ENCODE data around the gene KRT17. TPM values are rescaled to one million over a fixed set of nuclear protein-coding genes. Genes with fewer than 3 reads are reported as not detected.

Gene KRT17
- total RNA-seq, 1 donor from 2014 or later = not detected

GRCh38 chr17:41633556-41634199 is 9.3 kb upstream of the KRT17 start:
- peak; percentile 23 for DNase-seq (ENCODE audit: low spot score)
- Histone ChIP-seq H3K4me1 (no peaks in the 10 kb centered on the region), H3K36me3 (no peaks in the 10 kb centered on the region), H3K27ac (no peak overlapping the region), H4K20me1 (ENCODE audit: low read depth) (no peaks in the 10 kb centered on the region), H3K4me3 (no peak overlapping the region), H3K27me3 (no peaks in the 10 kb centered on the region), H3K4me2 (no peak overlapping the region), H3K9me3 (ENCODE audit: low read depth) (no peaks in the 10 kb centered on the region), H3K9ac (no peak overlapping the region), H2AFZ (replicated peaks) (no peak overlapping the region), H3K79me2 (ENCODE audit: low read depth) (no peaks in the 10 kb centered on the region), H3F3A (ENCODE audit: low read depth) (peaks cover 8% of the 10 kb centered on the region)
- no peak for TF ChIP-seq EZH2 (IDR thresholded peaks at IDR 0.05)
- TF ChIP-seq, protein P1, sequence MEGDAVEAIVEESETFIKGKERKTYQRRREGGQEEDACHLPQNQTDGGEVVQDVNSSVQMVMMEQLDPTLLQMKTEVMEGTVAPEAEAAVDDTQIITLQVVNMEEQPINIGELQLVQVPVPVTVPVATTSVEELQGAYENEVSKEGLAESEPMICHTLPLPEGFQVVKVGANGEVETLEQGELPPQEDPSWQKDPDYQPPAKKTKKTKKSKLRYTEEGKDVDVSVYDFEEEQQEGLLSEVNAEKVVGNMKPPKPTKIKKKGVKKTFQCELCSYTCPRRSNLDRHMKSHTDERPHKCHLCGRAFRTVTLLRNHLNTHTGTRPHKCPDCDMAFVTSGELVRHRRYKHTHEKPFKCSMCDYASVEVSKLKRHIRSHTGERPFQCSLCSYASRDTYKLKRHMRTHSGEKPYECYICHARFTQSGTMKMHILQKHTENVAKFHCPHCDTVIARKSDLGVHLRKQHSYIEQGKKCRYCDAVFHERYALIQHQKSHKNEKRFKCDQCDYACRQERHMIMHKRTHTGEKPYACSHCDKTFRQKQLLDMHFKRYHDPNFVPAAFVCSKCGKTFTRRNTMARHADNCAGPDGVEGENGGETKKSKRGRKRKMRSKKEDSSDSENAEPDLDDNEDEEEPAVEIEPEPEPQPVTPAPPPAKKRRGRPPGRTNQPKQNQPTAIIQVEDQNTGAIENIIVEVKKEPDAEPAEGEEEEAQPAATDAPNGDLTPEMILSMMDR (IDR thresholded peaks at IDR 0.05) = no peak
- no peak for TF ChIP-seq EZH2phosphoT487 (IDR thresholded peaks at IDR 0.05)
- Mint-ChIP-seq H3K27me3 (ENCODE audit: insufficient read depth, low read depth) (no peaks in the 10 kb centered on the region), H3K27ac (no peak overlapping the region), H3K9me3 (no peaks in the 10 kb centered on the region), H3K4me3 (no peak overlapping the region), H3K4me1 (peaks cover 9% of the 10 kb centered on the region), H3K36me3 (no peaks in the 10 kb centered on the region)

DNA sequence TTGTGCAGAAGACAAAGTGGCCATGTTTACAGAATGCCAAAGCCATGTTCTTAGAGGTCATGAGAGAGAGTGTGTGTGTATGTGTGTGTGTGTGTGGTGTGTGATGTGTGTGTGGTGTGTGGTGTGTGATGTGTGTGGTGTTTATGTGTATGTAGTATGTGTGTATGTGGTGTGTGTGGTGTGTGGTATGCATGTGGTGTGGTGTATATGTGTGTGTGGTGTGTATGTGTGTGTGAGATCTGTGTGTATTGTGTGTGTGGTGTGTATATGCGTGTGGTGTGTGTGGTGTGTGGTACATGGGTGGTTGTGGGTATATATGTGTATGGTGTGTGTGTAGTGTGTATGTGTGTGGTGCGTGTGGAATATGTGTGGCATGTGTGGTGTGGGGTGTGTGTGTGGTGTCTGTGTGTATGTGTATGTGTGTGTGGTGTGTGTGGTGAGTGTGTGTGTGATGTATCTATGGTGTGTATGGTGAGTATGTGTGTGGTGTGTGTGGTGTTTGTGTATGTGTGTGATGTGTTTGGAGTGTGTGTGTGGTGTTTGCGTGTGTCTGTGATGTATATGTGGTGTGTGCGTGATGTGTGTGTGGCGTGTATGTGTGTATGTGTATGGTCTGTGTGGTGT is 8.2 kb upstream of the KRT17 start:
- no peak overlapping the region for H3K27ac Mint-ChIP-seq
- H3K4me3 ChIP-seq = no peak overlapping the region
- H3K4me3 Mint-ChIP-seq = no peak overlapping the region
- DNase-seq (ENCODE audit: low spot score) = no peak
- no peak overlapping the region for H3K4me2 ChIP-seq
- H3K36me3 Mint-ChIP-seq = no peaks in the 10 kb centered on the region
- no peaks in the 10 kb centered on the region for H4K20me1 ChIP-seq (ENCODE audit: low read depth)
- no peaks in the 10 kb centered on the region for H3K79me2 ChIP-seq (ENCODE audit: low read depth)
- no peaks in the 10 kb centered on the region for H3K27me3 Mint-ChIP-seq (ENCODE audit: insufficient read depth, low read depth)
- TF ChIP-seq, protein P1 (IDR thresholded peaks at IDR 0.05) = no peak
- TF ChIP-seq EZH2phosphoT487 (IDR thresholded peaks at IDR 0.05) = no peak
- H3F3A ChIP-seq (ENCODE audit: low read depth) = peaks cover 8% of the 10 kb centered on the region
- no peak overlapping the region for H2AFZ ChIP-seq (replicated peaks)
- H3K36me3 ChIP-seq = no peaks in the 10 kb centered on the region
- H3K27me3 ChIP-seq = no peaks in the 10 kb centered on the region
- no peak overlapping the region for H3K27ac ChIP-seq
- H3K4me1 Mint-ChIP-seq = peaks cover 9% of the 10 kb centered on the region
- no peaks in the 10 kb centered on the region for H3K9me3 Mint-ChIP-seq
- H3K4me1 ChIP-seq = no peaks in the 10 kb centered on the region
- H3K9ac ChIP-seq = no peak overlapping the region
- no peaks in the 10 kb centered on the region for H3K9me3 ChIP-seq (ENCODE audit: low read depth)

DNA sequence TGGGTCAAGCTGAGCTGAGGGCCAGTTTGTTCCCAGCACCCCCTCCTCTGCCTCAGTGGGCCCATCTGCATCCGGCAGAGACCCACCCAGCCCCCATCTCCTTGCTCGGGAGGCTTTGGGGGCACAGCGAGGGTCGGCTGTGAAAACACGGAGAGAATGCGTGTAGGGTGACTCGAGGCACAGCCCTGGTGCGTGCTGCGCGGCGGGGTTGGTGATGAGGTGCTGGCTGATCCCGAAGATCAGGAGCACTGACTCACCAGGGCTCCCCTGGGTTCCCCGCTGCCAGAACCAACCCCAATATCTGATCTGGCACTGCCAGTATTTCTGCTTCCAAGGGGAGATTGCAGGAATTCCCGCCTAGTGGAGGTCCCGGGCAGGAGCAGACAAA is 7.5 kb upstream of the KRT17 start:
- Mint-ChIP-seq H3K36me3 (no peaks in the 10 kb centered on the region), H3K27ac (no peak overlapping the region), H3K27me3 (ENCODE audit: insufficient read depth, low read depth) (no peaks in the 10 kb centered on the region), H3K4me3 (no peak overlapping the region), H3K9me3 (no peaks in the 10 kb centered on the region), H3K4me1 (peaks cover 12% of the 10 kb centered on the region)
- H3K9me3 ChIP-seq (ENCODE audit: low read depth) = no peaks in the 10 kb centered on the region
- no peak overlapping the region for H2AFZ ChIP-seq (replicated peaks)
- TF ChIP-seq EZH2 (IDR thresholded peaks at IDR 0.05) (no peak), EZH2phosphoT487 (IDR thresholded peaks at IDR 0.05) (no peak)
- TF ChIP-seq, protein P1 (IDR thresholded peaks at IDR 0.05) = no peak
- peaks cover 8% of the 10 kb centered on the region for H3F3A ChIP-seq (ENCODE audit: low read depth)
- no peaks in the 10 kb centered on the region for H3K36me3 ChIP-seq
- H3K27me3 ChIP-seq = no peaks in the 10 kb centered on the region
- no peaks in the 10 kb centered on the region for H4K20me1 ChIP-seq (ENCODE audit: low read depth)
- H3K4me2 ChIP-seq = no peak overlapping the region
- no peaks in the 10 kb centered on the region for H3K79me2 ChIP-seq (ENCODE audit: low read depth)
- no peaks in the 10 kb centered on the region for H3K4me1 ChIP-seq
- no peak overlapping the region for H3K9ac ChIP-seq
- no peak overlapping the region for H3K4me3 ChIP-seq
- no peak for DNase-seq (ENCODE audit: low spot score)
- H3K27ac ChIP-seq = no peak overlapping the region

Data from neural progenitor cell (in vitro differentiated cells).